Naive B cell (primary cell): ENCODE measurements around the gene CRB1. TPM values are rescaled to one million over a fixed set of nuclear protein-coding genes. Genes with fewer than 3 reads are reported as not detected.

Experiments used
- ATAC-seq, 2 donors: fragments of 150-1000 bp; cut with Tn5 transposase; 2 replicates each; pipeline ENCODE4 v1.10.0; 2021; ENCODE audit warnings: low read depth in 2 of 2, mild to moderate bottlenecking in 2 of 2, moderate library complexity in 2 of 2
- DNase-seq: peaks from one replicate; pipeline ENCODE4 v3.0.0; 2022
- H3K27ac Mint-ChIP-seq, 6 donors: one replicate each; pipeline ENCODE4 v1.8.0; 2020 to 2022; ENCODE audit warnings: mild to moderate bottlenecking in 6 of 6, mixed read lengths in 6 of 6, moderate library complexity in 5 of 6, inconsistent platforms in 2 of 6
- H3K27me3 Mint-ChIP-seq, 3 donors: one replicate each; pipeline ENCODE4 v1.8.0; 2021 to 2022; ENCODE audit warnings: mixed read lengths in 3 of 3, mild to moderate bottlenecking in 1 of 3
- H3K36me3 Mint-ChIP-seq, 2 donors: one replicate each; pipeline ENCODE4 v1.8.0; 2020 to 2022; ENCODE audit warnings: mixed read lengths in 2 of 2, inconsistent platforms in 1 of 2, mild to moderate bottlenecking in 1 of 2
- H3K4me1 Mint-ChIP-seq, 3 donors: one replicate each; pipeline ENCODE4 v1.8.0; 2020 to 2022; ENCODE audit warnings: mixed read lengths in 3 of 3, inconsistent platforms in 1 of 3, mild to moderate bottlenecking in 1 of 3, moderate library complexity in 1 of 3
- H3K4me3 Mint-ChIP-seq, 8 donors: one replicate each; pipeline ENCODE4 v1.8.0; 2020 to 2022; ENCODE audit warnings: mild to moderate bottlenecking in 8 of 8, mixed read lengths in 8 of 8, moderate library complexity in 8 of 8, inconsistent platforms in 2 of 8
- H3K9me3 Mint-ChIP-seq, 7 donors: one replicate each; pipeline ENCODE4 v1.8.0; 2020 to 2022; ENCODE audit warnings: mixed read lengths in 7 of 7, mild to moderate bottlenecking in 5 of 7, inconsistent platforms in 2 of 7, moderate library complexity in 1 of 7
- polyA plus RNA-seq, 6 donors: library from polyadenylated mRNA; unstranded; fragments of 300-500 nt; fragmentation: Illumina TruSeq; gene quantifications; one replicate each; pipeline ENCODE4 v1.2.3, GENCODE V29; 2021; ENCODE audit warnings: low read depth in 6 of 6

CRB1 gene
- polyA plus RNA-seq, 6 donors from 2014 or later = 0.09 to 1.4 (median 0.30) TPM; not detected in 2

DNA sequence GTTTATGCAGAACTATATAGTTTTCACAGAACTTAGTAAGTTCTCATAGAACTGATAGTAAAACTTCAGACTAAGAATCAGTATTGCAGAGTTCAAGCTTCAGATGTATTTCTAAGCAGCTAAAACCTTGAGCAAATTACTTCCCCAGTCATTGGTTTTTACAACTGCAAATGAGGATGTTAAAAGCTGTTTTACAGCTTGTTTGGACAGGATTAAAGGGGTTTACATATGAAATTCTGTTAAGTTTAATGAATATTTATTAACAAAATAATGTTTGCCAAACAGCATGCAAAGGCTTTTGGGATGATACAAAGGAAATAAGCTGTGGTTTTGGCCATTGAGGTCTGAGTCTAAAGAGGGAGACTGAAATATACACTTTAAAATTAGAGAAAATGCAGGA is 39.1 kb downstream of the CRB1 start:
- H3K27ac Mint-ChIP-seq = no peak overlapping the region
- H3K36me3 Mint-ChIP-seq = no peaks in the 10 kb centered on the region
- H3K9me3 Mint-ChIP-seq = peaks cover 0 to 4% (median 0%) of the 10 kb centered on the region in 7 donors
- H3K27me3 Mint-ChIP-seq = peaks cover 0 to 10% (median 8%) of the 10 kb centered on the region in 3 donors
- ATAC-seq (no peak), DNase-seq (no peak)
- no peak overlapping the region for H3K4me3 Mint-ChIP-seq
- no peaks in the 10 kb centered on the region for H3K4me1 Mint-ChIP-seq

DNA sequence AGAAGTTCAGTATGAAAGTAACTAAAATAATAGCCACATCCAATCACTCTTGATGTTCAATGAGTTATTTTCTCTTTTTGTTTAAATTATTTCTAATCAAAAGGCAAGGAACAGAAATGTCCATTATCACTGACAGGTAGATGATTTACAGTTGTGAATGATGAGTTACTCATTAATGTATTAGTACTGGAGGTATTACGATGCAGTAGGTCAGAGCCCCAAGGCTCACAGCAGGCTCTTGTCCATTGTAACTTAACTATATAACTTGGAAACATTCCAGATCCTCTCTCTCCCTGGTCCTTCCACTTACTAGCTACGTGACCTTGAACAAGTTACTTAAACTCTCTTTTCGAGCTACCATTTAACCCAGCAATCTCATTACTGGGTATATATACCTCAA is 39.5 kb downstream of the CRB1 start:
- Mint-ChIP-seq H3K4me3 (no peak overlapping the region), H3K27ac (no peak overlapping the region), H3K27me3 (peaks cover 0 to 8% (median 7%) of the 10 kb centered on the region in 3 donors), H3K9me3 (peaks cover 0 to 4% (median 0%) of the 10 kb centered on the region in 7 donors), H3K4me1 (no peaks in the 10 kb centered on the region), H3K36me3 (no peaks in the 10 kb centered on the region)
- DNase-seq (no peak), ATAC-seq (no peak)

DNA sequence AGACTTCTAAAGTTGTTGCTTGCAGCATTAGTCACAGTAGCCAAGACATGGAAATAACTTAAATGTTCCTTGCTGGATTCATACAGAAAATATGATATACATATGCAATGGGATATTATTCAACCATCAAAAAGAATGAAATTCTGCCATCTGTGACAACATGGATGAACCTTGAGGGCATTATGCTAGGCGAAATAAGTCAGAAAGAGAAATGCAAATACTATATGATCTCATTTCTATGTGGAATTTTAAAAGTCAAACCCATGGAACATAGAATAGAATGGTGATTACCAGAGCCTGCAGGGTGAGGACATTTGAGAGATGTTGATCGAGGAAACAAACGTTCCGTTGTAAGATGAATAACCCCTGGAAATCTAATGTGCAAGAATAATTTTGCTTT is 43.0 kb downstream of the CRB1 start:
- H3K27me3 Mint-ChIP-seq = peaks cover 0 to 4% (median 2%) of the 10 kb centered on the region in 3 donors
- H3K36me3 Mint-ChIP-seq = no peaks in the 10 kb centered on the region
- no peak for DNase-seq
- H3K9me3 Mint-ChIP-seq = peaks cover 0 to 4% (median 0%) of the 10 kb centered on the region in 7 donors
- H3K4me1 Mint-ChIP-seq = no peaks in the 10 kb centered on the region
- no peak for ATAC-seq
- no peak overlapping the region for H3K27ac Mint-ChIP-seq
- H3K4me3 Mint-ChIP-seq = no peak overlapping the region

DNA sequence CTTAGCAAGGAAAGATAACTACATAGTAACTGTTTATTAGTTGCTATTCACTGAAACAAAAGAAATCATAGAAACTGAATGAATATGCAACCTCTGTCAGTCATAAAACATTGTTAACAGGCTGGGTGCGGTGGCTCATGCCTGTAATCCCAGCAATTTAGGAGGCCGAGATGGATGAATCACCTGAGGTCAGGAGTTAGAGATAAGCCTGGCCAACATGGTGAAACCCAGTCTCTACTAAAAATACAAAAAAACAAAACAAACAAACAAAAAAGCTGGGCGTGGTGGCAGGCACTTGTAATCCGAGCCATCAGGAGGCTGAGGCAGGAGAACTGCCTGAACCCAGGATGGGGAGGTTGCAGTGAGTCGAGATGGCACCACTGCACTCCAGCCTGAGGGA is 44.1 kb downstream of the CRB1 start:
- Mint-ChIP-seq H3K36me3 (no peaks in the 10 kb centered on the region), H3K9me3 (peaks cover 0 to 4% (median 0%) of the 10 kb centered on the region in 7 donors)
- no peak for DNase-seq

DNA sequence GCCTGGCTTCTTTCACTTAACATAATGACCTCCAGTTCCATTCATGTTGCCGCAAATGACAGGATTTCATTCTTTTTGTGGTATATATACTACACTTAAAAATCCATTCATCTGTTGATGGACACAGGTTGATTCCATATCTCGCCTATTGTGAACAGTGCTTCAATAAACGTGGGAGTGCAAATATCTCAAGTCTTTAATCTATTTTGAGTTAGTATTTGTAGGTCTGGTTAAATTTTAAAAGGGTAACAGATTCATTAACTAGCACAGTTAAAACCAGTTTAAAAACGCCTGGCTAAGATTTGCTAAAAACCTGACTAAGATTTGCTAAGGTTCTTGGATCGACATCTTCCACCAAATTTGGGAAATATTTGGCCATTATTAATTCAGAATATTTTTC is 45.7 kb downstream of the CRB1 start:
- Mint-ChIP-seq H3K9me3 (no peaks in the 10 kb centered on the region), H3K27ac (no peak overlapping the region), H3K36me3 (no peaks in the 10 kb centered on the region), H3K27me3 (no peaks in the 10 kb centered on the region), H3K4me1 (no peaks in the 10 kb centered on the region), H3K4me3 (no peak overlapping the region)
- no peak for DNase-seq
- no peak for ATAC-seq

More for the DNA sequence above, 44.1 kb downstream of the CRB1 start:
- H3K4me3 Mint-ChIP-seq = no peak overlapping the region
- H3K27me3 Mint-ChIP-seq = no peaks in the 10 kb centered on the region
- H3K4me1 Mint-ChIP-seq = no peaks in the 10 kb centered on the region
- no peak for ATAC-seq
- no peak overlapping the region for H3K27ac Mint-ChIP-seq

DNA sequence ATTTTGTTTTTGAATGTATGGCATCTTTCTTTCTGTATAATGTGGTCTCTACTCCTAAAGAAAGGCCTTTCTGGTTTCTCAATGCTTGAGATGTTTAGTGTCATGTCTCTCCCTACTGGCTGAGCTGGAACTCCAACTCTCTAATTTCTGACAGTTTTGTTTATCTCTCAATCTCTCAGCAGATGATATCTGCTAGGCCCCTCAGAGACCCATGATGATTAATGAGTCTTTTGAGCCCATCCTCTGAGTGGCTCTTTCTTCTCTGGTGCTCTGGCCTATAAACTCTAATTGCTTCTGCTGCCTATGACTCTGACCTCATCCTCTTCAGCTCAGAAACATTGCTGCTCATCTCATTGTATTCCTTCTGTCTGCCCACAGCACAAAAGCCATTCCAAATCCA is 46.6 kb downstream of the CRB1 start:
- no peaks in the 10 kb centered on the region for H3K27me3 Mint-ChIP-seq
- no peaks in the 10 kb centered on the region for H3K4me1 Mint-ChIP-seq
- DNase-seq (no peak), ATAC-seq (no peak)
- H3K36me3 Mint-ChIP-seq = no peaks in the 10 kb centered on the region
- no peak overlapping the region for H3K4me3 Mint-ChIP-seq
- H3K9me3 Mint-ChIP-seq = no peaks in the 10 kb centered on the region
- no peak overlapping the region for H3K27ac Mint-ChIP-seq

DNA sequence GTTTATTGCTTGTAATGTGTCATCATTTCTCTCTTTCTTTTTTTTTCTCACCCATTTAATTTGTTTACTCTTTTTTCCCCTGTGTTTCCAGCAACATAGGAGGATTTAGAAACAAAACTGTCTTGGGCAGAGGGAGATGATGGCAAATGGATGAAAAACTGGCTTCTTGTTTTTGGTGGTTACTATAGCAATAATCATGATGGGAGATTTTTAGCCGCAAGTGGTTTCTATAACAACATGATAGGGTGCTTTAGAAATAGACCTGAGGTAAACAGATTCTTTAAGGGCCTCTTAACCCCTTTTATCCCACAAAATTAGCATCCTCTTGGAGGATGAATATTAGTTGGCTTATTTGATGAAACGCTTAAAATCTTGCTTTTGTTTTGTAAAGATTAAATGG is 51.6 kb downstream of the CRB1 start:
- no peak overlapping the region for H3K27ac Mint-ChIP-seq
- H3K4me1 Mint-ChIP-seq = no peaks in the 10 kb centered on the region
- DNase-seq = no peak
- H3K27me3 Mint-ChIP-seq = no peaks in the 10 kb centered on the region
- H3K36me3 Mint-ChIP-seq = no peaks in the 10 kb centered on the region
- no peaks in the 10 kb centered on the region for H3K9me3 Mint-ChIP-seq
- no peak for ATAC-seq
- no peak overlapping the region for H3K4me3 Mint-ChIP-seq

DNA sequence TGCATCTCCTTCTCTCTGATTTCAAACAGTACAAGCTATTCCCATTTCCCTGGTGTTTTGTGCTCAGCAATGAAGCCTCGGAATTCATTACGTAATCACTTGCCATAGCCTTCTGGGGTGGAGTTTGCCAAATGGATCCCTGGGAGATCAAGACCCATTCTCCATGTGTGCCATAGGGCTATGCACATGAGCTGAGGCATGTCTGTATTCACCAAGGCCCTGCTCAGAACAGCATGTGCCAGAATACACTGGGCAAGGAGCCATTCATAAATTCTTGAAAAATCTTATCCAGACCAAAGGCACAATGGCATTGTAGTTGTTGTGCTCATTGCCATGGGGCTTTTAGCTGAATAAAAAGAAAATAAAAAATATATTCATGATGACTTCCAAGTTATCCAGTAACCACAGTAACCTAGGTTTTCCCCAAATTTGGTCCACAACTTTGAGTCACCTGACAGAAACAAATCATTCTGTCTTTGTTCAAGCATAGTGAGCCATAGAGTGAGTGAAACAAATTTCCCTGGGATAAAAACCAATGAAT is 53.0 kb downstream of the CRB1 start:
- Mint-ChIP-seq H3K27ac (no peak overlapping the region), H3K4me3 (no peak overlapping the region), H3K27me3 (no peaks in the 10 kb centered on the region), H3K36me3 (no peaks in the 10 kb centered on the region), H3K4me1 (no peaks in the 10 kb centered on the region), H3K9me3 (no peaks in the 10 kb centered on the region)
- ATAC-seq (no peak), DNase-seq (no peak)

DNA sequence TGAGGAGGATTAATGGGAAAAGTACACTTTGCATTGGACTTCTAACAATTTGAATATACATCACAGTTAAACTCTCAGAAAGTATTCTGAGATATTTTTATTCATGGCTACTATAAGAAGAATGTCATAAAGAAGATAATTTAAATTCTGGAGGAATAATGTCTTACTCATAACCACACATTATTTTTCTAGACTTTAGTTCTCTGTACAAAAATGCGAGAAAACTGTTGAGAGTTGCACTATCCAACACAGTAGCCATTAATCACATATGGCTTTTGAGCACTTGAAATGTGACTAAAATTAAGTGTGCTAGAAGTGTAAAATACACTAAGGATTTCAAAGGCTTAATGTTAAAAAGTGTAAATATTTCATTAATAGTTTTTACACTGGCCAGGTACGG is 53.8 kb downstream of the CRB1 start:
- Mint-ChIP-seq H3K4me3 (no peak overlapping the region), H3K36me3 (no peaks in the 10 kb centered on the region), H3K9me3 (no peaks in the 10 kb centered on the region), H3K27ac (no peak overlapping the region), H3K27me3 (no peaks in the 10 kb centered on the region), H3K4me1 (no peaks in the 10 kb centered on the region)
- no peak for ATAC-seq
- DNase-seq = no peak

DNA sequence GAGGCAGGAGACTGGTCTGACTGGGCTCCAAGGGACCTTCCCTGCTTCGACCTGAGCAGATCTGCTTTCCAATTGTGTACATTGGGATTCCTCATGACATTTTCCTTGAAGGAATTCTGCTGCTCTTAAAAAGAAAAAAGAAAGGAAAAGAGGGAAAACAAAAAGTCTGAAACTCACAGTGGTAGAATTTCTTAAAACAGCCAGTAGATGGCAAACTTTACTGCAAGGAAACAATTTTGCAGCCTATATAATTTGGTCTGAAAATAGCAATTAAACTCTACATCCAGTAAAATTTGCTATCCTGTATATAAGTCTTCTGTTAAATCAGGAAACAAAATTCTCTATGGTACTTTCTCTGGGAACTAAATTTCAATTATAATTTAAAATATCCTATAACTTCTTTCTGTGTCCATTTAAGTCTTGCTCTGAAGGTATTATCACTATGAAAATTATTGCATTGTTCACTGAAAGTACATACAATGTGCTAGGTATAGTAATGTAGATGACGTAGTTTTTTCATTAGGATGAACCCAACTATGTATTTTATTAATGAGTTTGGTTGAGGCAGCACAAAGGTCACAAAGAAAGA is 59.8 kb downstream of the CRB1 start:
- Mint-ChIP-seq H3K9me3 (no peaks in the 10 kb centered on the region), H3K27me3 (peaks cover 0 to 19% (median 6%) of the 10 kb centered on the region in 3 donors), H3K36me3 (no peaks in the 10 kb centered on the region), H3K27ac (no peak overlapping the region), H3K4me1 (no peaks in the 10 kb centered on the region), H3K4me3 (no peak overlapping the region)
- ATAC-seq = no peak
- no peak for DNase-seq

DNA sequence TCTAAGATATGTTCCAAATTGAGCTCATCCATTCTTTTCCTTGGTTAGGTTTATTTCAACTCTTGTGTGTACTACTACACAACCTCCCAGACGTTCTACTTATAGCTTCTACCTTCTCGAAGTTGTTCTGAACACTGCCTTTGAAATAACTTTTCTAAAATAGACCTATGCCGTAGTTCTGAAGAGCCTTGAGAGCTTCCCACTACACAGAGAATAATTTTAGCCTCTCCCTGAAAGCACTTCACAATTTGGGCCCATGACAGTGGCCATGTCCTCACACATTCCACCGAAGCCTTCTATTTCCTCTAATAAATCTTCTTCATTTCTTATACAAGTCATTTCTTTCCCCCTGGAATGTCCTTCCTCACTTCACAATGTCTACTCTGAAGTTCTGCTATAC is 62.2 kb downstream of the CRB1 start:
- peak overlapping the region in 1 of 6 donors; percentile 0 for H3K27ac Mint-ChIP-seq
- peaks cover 0 to 19% (median 6%) of the 10 kb centered on the region in 3 donors for H3K27me3 Mint-ChIP-seq

DNA sequence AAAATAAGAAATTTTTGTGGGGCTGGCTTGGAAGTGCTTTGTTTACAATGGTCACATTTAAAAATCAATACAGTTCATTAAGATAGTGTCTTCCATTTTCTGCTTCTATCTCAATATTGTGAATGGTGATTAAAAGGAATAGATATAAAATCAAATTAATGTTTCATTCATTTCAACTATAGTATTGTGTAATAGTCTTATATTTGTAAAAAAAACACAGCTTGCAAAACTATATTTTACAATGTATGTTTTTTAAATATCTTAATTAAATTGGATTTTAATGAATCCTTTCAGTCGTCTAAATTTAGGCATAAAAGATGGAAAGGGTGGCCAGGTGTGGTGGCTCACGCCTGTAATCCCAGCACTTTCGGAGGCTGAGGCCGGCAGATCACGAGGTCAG is 63.5 kb downstream of the CRB1 start:
- ATAC-seq = no peak
- no peak for DNase-seq
- Mint-ChIP-seq H3K36me3 (no peaks in the 10 kb centered on the region), H3K4me3 (no peak overlapping the region), H3K9me3 (no peaks in the 10 kb centered on the region), H3K27me3 (peaks cover 0 to 19% (median 6%) of the 10 kb centered on the region in 3 donors), H3K27ac (no peak overlapping the region), H3K4me1 (no peaks in the 10 kb centered on the region)

More for the DNA sequence above, 62.2 kb downstream of the CRB1 start:
- no peaks in the 10 kb centered on the region for H3K36me3 Mint-ChIP-seq
- no peak for DNase-seq
- H3K4me3 Mint-ChIP-seq = no peak overlapping the region
- no peaks in the 10 kb centered on the region for H3K9me3 Mint-ChIP-seq
- ATAC-seq = no peak
- no peaks in the 10 kb centered on the region for H3K4me1 Mint-ChIP-seq

DNA sequence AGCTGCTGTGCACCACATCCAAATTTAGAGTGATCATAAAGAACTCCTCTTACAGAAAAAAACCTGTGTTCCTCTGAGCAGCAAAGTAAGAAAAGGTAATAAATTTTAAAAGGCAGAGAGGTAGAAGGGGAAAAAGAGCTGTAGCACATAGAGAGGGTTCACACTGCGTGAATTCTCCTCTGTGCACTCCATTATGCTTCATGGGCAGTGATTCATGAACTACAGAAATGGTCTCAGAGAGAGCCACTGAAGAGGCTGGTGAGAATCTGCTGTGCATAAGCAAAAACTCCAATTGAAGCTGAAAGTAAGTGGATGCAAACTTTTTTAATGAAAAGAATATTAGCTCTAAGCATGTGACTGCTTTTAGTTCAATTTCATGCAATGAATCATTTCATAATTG is 65.0 kb downstream of the CRB1 start:
- ATAC-seq (no peak), DNase-seq (no peak)
- H3K9me3 Mint-ChIP-seq = no peaks in the 10 kb centered on the region
- no peak overlapping the region for H3K4me3 Mint-ChIP-seq
- H3K27ac Mint-ChIP-seq = peak overlapping the region in 2 of 6 donors; percentile 2 to 35
- no peaks in the 10 kb centered on the region for H3K4me1 Mint-ChIP-seq
- H3K36me3 Mint-ChIP-seq = no peaks in the 10 kb centered on the region
- H3K27me3 Mint-ChIP-seq = peaks cover 0 to 19% (median 6%) of the 10 kb centered on the region in 3 donors

DNA sequence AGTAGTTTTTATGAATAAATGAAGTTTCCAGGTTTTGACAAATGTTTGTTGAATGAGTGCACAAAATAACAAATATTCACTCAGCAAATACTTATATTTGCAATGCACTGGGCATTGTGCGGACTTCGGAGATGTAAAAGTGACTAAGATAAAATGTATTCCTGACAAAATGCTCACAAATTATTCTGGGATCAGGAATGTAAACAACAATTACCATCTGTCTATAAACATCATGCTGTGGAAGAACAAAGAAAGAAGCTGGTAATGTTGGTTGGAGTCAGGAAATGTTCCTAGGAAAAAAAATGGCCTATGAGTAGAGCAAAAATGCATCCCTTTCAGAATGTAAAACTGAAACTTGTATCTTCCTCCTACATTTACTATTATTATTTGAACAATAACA is 68.5 kb downstream of the CRB1 start:
- no peaks in the 10 kb centered on the region for H3K4me1 Mint-ChIP-seq
- no peak overlapping the region for H3K4me3 Mint-ChIP-seq
- no peaks in the 10 kb centered on the region for H3K9me3 Mint-ChIP-seq
- ATAC-seq = no peak
- no peak for DNase-seq
- H3K36me3 Mint-ChIP-seq = no peaks in the 10 kb centered on the region
- peaks cover 6 to 12% (median 11%) of the 10 kb centered on the region in 3 donors for H3K27me3 Mint-ChIP-seq
- H3K27ac Mint-ChIP-seq = no peak overlapping the region
